GM12878 (cell line): ENCODE measurements around the gene DTD1. TPM values are rescaled to one million over a fixed set of nuclear protein-coding genes. Genes with fewer than 3 reads are reported as not detected.

Experiments used
- ATAC-seq: fragments of 200-7000 bp; cut with Tn5 transposase; 3 replicates; pipeline ENCODE4 v1.9.1; 2020; ENCODE audit warnings: mild to moderate bottlenecking, moderate library complexity
- BruUV-seq: library from RNA; stranded (reverse); fragments of 400-500 nt; replicated peaks from 2 replicates; lab custom pipeline; 2021; lab: Mats Ljungman, UMichigan
- CTCF ChIA-PET: fragments of 300-600 bp; sonication (Branson Sonifier 250); formaldehyde crosslinking; extraction: SDS; loops from one replicate; lab custom pipeline; 2021; ENCODE audit warnings: inconsistent platforms; lab: Yijun Ruan, JAX
- POLR2A ChIA-PET: fragments of 350-600 bp; formaldehyde crosslinking; extraction: SDS; loops from one replicate; lab custom pipeline; 2021; ENCODE audit warnings: inconsistent platforms; lab: Charles Lee
- RAD21 ChIA-PET: fragments of 300-600 bp; sonication (Branson Sonifier 250); formaldehyde crosslinking; loops from one replicate; lab custom pipeline; 2023; ENCODE audit warnings: antibody characterized with exemption; ENCODE audit not compliant: unreplicated experiment; lab: Charles Lee
- SMC1A ChIA-PET: fragments of 300-600 bp; sonication (Branson Sonifier 250); formaldehyde crosslinking; loops from one replicate; lab custom pipeline; 2023; ENCODE audit not compliant: unreplicated experiment, uncharacterized antibody; lab: Charles Lee
- DNase-seq: peaks from one replicate; pipeline ENCODE4 v3.0.0-alpha.2; 2011; ENCODE audit warnings: low read depth, low spot score
- FAIRE-seq: peaks from 3 replicates; lab custom pipeline; 2011; peaks lifted over from hg19 to GRCh38; lab: Jason Lieb, UNC
- H2AFZ ChIP-seq: 2 replicates; pipeline ENCODE4 v1.6.0; 2011; ENCODE audit warnings: low read depth, low read length, control low read depth; ENCODE audit not compliant: control insufficient read depth
- H3K27ac ChIP-seq: 2 replicates; pipeline ENCODE4 v1.5.1; 2011; ENCODE audit warnings: control low read depth; ENCODE audit not compliant: control insufficient read depth, insufficient read depth
- H3K27me3 ChIP-seq, 2 experiments: replicated peaks in 1 of 2; 2 replicates each; pipeline versions ENCODE4 v1.6.0 to v1.6.1; 2011; ENCODE audit warnings: low read length in 1 of 2; ENCODE audit not compliant: control insufficient read depth in 2 of 2, insufficient read depth in 2 of 2
- H3K36me3 ChIP-seq, 2 experiments: 2 replicates each; pipeline ENCODE4 v1.5.1; 2011; ENCODE audit warnings: low read length in 1 of 2; ENCODE audit not compliant: control insufficient read depth in 2 of 2, insufficient read depth in 2 of 2
- H3K4me1 ChIP-seq: 2 replicates; pipeline ENCODE4 v1.6.1; 2011; ENCODE audit warnings: mild to moderate bottlenecking, low read length, moderate library complexity, mixed read lengths; ENCODE audit not compliant: control insufficient read depth, insufficient read depth
- H3K4me2 ChIP-seq: 2 replicates; pipeline ENCODE4 v1.6.0; 2011; ENCODE audit warnings: control low read depth; ENCODE audit not compliant: control insufficient read depth, insufficient read depth
- H3K4me3 ChIP-seq: fragments of 200-600 bp; sonication (generic); 2 replicates; pipeline ENCODE4 v1.5.1; 2016
- H3K79me2 ChIP-seq: 2 replicates; pipeline ENCODE4 v1.6.0; 2011; ENCODE audit warnings: low read length; ENCODE audit not compliant: control insufficient read depth, insufficient read depth
- H3K9ac ChIP-seq: 2 replicates; pipeline ENCODE4 v1.8.0; 2011; ENCODE audit warnings: low read length, control low read depth, mixed read lengths; ENCODE audit not compliant: control insufficient read depth, insufficient read depth
- H3K9me3 ChIP-seq: replicated peaks from 3 replicates; pipeline ENCODE4 v1.5.1; 2011; ENCODE audit warnings: mild to moderate bottlenecking, low read length; ENCODE audit not compliant: control insufficient read depth, insufficient read depth
- H4K20me1 ChIP-seq: 2 replicates; pipeline ENCODE4 v1.6.0; 2011; ENCODE audit not compliant: control insufficient read depth, insufficient read depth
- BCL3 ChIP-seq: IDR thresholded peaks from 2 replicates; pipeline ENCODE4 v1.6.1; 2011; ENCODE audit warnings: borderline replicate concordance, low read depth, mild to moderate bottlenecking, moderate library complexity, low read length; ENCODE audit not compliant: insufficient read depth, poor library complexity, severe bottlenecking
- BHLHE40 ChIP-seq, 2 experiments: fragments of 450-650 bp in 1 of 2; IDR thresholded peaks; 2 replicates each; pipeline ENCODE4 v1.6.1; 2011 to 2017; ENCODE audit warnings: low read depth in 2 of 2, borderline replicate concordance in 1 of 2, improper control_type of control experiment in 1 of 2, low read length in 1 of 2, mild to moderate bottlenecking in 1 of 2
- CEBPB ChIP-seq, 2 experiments: fragments of 150-350 bp in 1 of 2; IDR thresholded peaks; 2 replicates each; pipeline ENCODE4 v1.6.1; 2012 to 2014; ENCODE audit warnings: low read depth in 2 of 2, low read length in 2 of 2, borderline replicate concordance in 1 of 2, inconsistent platforms in 1 of 2
- CHD4 ChIP-seq: fragments of 200-600 bp; sonication (generic); IDR thresholded peaks from 2 replicates; pipeline ENCODE4 v1.6.1; 2016; ENCODE audit warnings: mild to moderate bottlenecking
- ETV6 ChIP-seq, 2 experiments: fragments of 450-650 bp in 1 of 2; IDR thresholded peaks in 1 of 2; conservative IDR thresholded peaks in 1 of 2; 2 replicates each; pipeline ENCODE4 v1.6.1; 2014; ENCODE audit warnings: antibody characterized with exemption in 1 of 2, borderline replicate concordance in 1 of 2, low read depth in 1 of 2, mild to moderate bottlenecking in 1 of 2, moderate library complexity in 1 of 2
- FOXK2 ChIP-seq: fragments of 450-650 bp; IDR thresholded peaks from 2 replicates; pipeline ENCODE4 v1.6.1; 2017; ENCODE audit warnings: mild to moderate bottlenecking, moderate library complexity
- GATAD2B ChIP-seq: fragments of 450-650 bp; conservative IDR thresholded peaks from 2 replicates; pipeline ENCODE4 v1.6.1; 2017; ENCODE audit warnings: low read depth, mild to moderate bottlenecking, moderate library complexity
- IKZF2 ChIP-seq, 2 experiments: fragments of 450-650 bp; IDR thresholded peaks; 2 replicates each; pipeline ENCODE4 v1.6.1; 2017; ENCODE audit warnings: mild to moderate bottlenecking in 2 of 2, moderate library complexity in 2 of 2
- MTA2 ChIP-seq: fragments of 450-650 bp; IDR thresholded peaks from 2 replicates; pipeline ENCODE4 v1.6.1; 2016; ENCODE audit warnings: low read depth, mild to moderate bottlenecking, moderate library complexity
- MXI1 ChIP-seq: fragments of 150-350 bp; IDR thresholded peaks from 2 replicates; pipeline ENCODE4 v1.6.1; 2011; ENCODE audit warnings: low read depth, mild to moderate bottlenecking, inconsistent platforms, low read length, improper control_type of control experiment
- NBN ChIP-seq: fragments of 450-650 bp; IDR thresholded peaks from 2 replicates; pipeline ENCODE4 v1.6.1; 2016
- NKRF ChIP-seq: fragments of 450-650 bp; conservative IDR thresholded peaks from 2 replicates; pipeline ENCODE4 v1.6.1; 2017; ENCODE audit warnings: mild to moderate bottlenecking, moderate library complexity
- SIX5 ChIP-seq: IDR thresholded peaks from 2 replicates; pipeline ENCODE4 v1.6.1; 2011; ENCODE audit warnings: mild to moderate bottlenecking, low read depth, low read length, moderate library complexity; ENCODE audit not compliant: severe bottlenecking
- TCF3 ChIP-seq: IDR thresholded peaks from 2 replicates; pipeline ENCODE4 v1.6.1; 2012; ENCODE audit warnings: low read depth, mild to moderate bottlenecking, low read length, borderline replicate concordance; ENCODE audit not compliant: insufficient read depth
- WRNIP1 ChIP-seq: IDR thresholded peaks from 2 replicates; pipeline ENCODE4 v1.6.1; 2011; ENCODE audit warnings: low read depth, low read length, improper control_type of control experiment, borderline replicate concordance
- WGBS: methylation state at CpG from one replicate; pipeline ENCODE4 v1.1.6; 2016; ENCODE audit warnings: low lambda C conversion rate; ENCODE audit not compliant: insufficient replicate concordance, insufficient coverage; ENCODE audit errors: missing lambda C conversion rate; 5-methylcytosine and 5-hydroxymethylcytosine counted together
- in situ Hi-C: fragments of 300-500 bp; cut with MboI; formaldehyde crosslinking; loops from 9 replicates; pipeline ENCODE4 v1.14.3; 2018; ENCODE audit warnings: mixed read lengths
- intact Hi-C: fragments of 100-400 bp; cut with micrococcal nuclease; formaldehyde crosslinking; loops from one replicate; pipeline ENCODE4 v1.14.2; 2022; ENCODE audit not compliant: unreplicated experiment
- polyA plus RNA-seq, 11 experiments: library from polyadenylated mRNA; depleted of rRNA in 4 of 11; unstranded in 6 of 11; stranded (reverse) in 5 of 11; fragments of >200 nt; fragmentation: Nextera tagmentation in 4 of 11; fragmentation: Illumina TruSeq in 1 of 11; extraction: Ambion mirVana in 4 of 11; extraction: Trizol in 1 of 11; gene quantifications; 1 replicate in 1 of 11; 2 replicates in 10 of 11; pipeline versions ENCODE4 v1.2.1 to v1.2.3, GENCODE V29; 2011 to 2016; ENCODE audit warnings: inconsistent platforms in 2 of 11, missing spikeins in 2 of 11, low read depth in 1 of 11
- total RNA-seq, 4 experiments: library from RNA; depleted of rRNA in 3 of 4; stranded (reverse); fragments of >200 nt in 3 of 4; fragmentation: Illumina TruSeq in 1 of 4; extraction: Trizol in 1 of 4; gene quantifications; 2 replicates each; pipeline versions ENCODE4 v1.2.1 to v1.2.3, GENCODE V29; 2013 to 2021
- TF ChIP-seq, protein P1 (sequence below): IDR thresholded peaks from 2 replicates; pipeline ENCODE4 v1.6.1; 2012; ENCODE audit warnings: mild to moderate bottlenecking, low read depth, low read length

DTD1 gene
- total and polyA plus RNA-seq, 10 of the 15 experiments (the other 5 are each of a cell fraction or from before 2014, with no cell fraction given) = 24.3 to 99.8 (median 63.3) TPM

DNA sequence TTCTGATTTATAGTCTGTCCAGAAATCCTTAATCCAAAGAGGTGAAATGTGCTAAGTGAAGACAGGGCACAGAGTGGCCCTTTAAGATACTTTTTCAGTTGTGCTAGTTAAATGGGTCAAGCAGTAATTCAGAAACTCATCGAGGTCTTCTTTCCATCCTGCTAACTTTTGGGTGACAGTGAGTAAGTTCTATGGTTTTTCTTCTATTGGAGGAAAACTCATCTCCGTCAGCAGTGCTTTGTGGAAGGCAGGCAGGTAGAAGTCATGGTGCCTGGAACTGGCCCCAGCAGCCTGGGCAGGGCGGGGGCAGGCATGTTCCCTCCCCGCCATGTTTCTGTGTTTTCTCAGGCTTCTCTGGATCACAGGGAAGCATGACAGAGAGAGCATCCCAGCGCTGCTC is 159.2 kb downstream of the DTD1 start:
- peaks cover 8% of the 10 kb centered on the region; the same call in 1 of the 2 replicates for H3K4me1 ChIP-seq
- WGBS = 65% methylated on average over 5 of the region's 5 CpGs
- no peak overlapping the region for H3K4me3 ChIP-seq
- intact Hi-C loops (no loop called here), in situ Hi-C loops (no loop called here)
- TF ChIP-seq BHLHE40 (IDR thresholded peaks at IDR 0.05; ENCODE audit: borderline replicate concordance in 1 of 2, low read depth in 2 of 2, low read length in 1 of 2) (no peak), CEBPB (IDR thresholded peaks at IDR 0.05; ENCODE audit: borderline replicate concordance in 1 of 2, low read depth in 2 of 2, low read length in 2 of 2) (no peak), TCF3 (no peak), CHD4 (no peak), MXI1 (no peak), IKZF2 (IDR thresholded peaks at IDR 0.05) (no peak), WRNIP1 (no peak), SIX5 (no peak), NKRF (no peak), BCL3 (no peak), MTA2 (no peak), GATAD2B (no peak), ETV6 (conservative IDR thresholded peaks at IDR 0.05 in 1 of 2, IDR thresholded peaks at IDR 0.05 in 1 of 2; ENCODE audit: borderline replicate concordance in 1 of 2, low read depth in 1 of 2) (no peak), FOXK2 (no peak), NBN (no peak)
- TF ChIP-seq, protein P1, sequence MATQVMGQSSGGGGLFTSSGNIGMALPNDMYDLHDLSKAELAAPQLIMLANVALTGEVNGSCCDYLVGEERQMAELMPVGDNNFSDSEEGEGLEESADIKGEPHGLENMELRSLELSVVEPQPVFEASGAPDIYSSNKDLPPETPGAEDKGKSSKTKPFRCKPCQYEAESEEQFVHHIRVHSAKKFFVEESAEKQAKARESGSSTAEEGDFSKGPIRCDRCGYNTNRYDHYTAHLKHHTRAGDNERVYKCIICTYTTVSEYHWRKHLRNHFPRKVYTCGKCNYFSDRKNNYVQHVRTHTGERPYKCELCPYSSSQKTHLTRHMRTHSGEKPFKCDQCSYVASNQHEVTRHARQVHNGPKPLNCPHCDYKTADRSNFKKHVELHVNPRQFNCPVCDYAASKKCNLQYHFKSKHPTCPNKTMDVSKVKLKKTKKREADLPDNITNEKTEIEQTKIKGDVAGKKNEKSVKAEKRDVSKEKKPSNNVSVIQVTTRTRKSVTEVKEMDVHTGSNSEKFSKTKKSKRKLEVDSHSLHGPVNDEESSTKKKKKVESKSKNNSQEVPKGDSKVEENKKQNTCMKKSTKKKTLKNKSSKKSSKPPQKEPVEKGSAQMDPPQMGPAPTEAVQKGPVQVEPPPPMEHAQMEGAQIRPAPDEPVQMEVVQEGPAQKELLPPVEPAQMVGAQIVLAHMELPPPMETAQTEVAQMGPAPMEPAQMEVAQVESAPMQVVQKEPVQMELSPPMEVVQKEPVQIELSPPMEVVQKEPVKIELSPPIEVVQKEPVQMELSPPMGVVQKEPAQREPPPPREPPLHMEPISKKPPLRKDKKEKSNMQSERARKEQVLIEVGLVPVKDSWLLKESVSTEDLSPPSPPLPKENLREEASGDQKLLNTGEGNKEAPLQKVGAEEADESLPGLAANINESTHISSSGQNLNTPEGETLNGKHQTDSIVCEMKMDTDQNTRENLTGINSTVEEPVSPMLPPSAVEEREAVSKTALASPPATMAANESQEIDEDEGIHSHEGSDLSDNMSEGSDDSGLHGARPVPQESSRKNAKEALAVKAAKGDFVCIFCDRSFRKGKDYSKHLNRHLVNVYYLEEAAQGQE = no peak
- H2AFZ ChIP-seq = no peak overlapping the region
- H3K79me2 ChIP-seq = no peaks in the 10 kb centered on the region
- H3K4me2 ChIP-seq = no peak overlapping the region
- ChIA-PET RAD21 (no interaction called here), CTCF (no interaction called here), POLR2A (no interaction called here), SMC1A (no interaction called here)
- FAIRE-seq = no peak
- H3K27ac ChIP-seq = no peak overlapping the region
- no peak for DNase-seq
- peaks cover 0 to 3% of the 10 kb centered on the region in 2 experiments; a peak in 2 of 4 replicates for H3K36me3 ChIP-seq
- BruUV-seq = no TSS peak
- H3K27me3 ChIP-seq = no peaks in the 10 kb centered on the region
- H3K9me3 ChIP-seq = no peaks in the 10 kb centered on the region
- no peak for ATAC-seq
- H3K9ac ChIP-seq = no peak overlapping the region
- H4K20me1 ChIP-seq = no peaks in the 10 kb centered on the region
